ENCODE measurements around the gene DNAH8. TPM values are rescaled to one million over a fixed set of nuclear protein-coding genes. Genes with fewer than 3 reads are reported as not detected.

The DNAH8 gene
- total and polyA plus RNA-seq, 10 donors, result 0.20 to 15.6 (median 5.2) TPM

- Histone ChIP-seq H3K9me3 (no peaks in the 10 kb centered on the region), H3K36me3 (no peaks in the 10 kb centered on the region), H3K4me1 (no peaks in the 10 kb centered on the region), H3K4me3 (no peak overlapping the region), H3K27me3 (replicated peaks in 1 of 7) (no peaks in the 10 kb centered on the region), H3K27ac (no peak overlapping the region)
- TF ChIP-seq POLR2AphosphoS5 (IDR thresholded peaks at IDR 0.05), result no peak
- no peak for TF ChIP-seq POLR2A (IDR thresholded peaks at IDR 0.05)
- TF ChIP-seq CTCF (IDR thresholded peaks at IDR 0.05 in 8 of 11, conservative IDR thresholded peaks at IDR 0.05 in 3 of 11), result no peak
- WGBS, 5 donors, result 75 to 90% (median 82%) methylated on average over 4 of the region's 4 CpGs
- intact Hi-C loops (cut with DNase I; ENCODE audit: low total_unique reads), result no loop called here
- no peak for DNase-seq
Observed at GRCh38 chr6:38943964-38944363, 228.9 kb downstream of the DNAH8 start.

- Histone ChIP-seq H3K4me3 (no peak overlapping the region), H3K36me3 (no peaks in the 10 kb centered on the region), H3K27ac (no peak overlapping the region), H3K4me1 (no peaks in the 10 kb centered on the region), H3K9me3 (no peaks in the 10 kb centered on the region), H3K27me3 (replicated peaks in 1 of 7) (no peaks in the 10 kb centered on the region)
- WGBS, 5 donors, result 79 to 89% (median 82%) methylated on average over 1 of the region's 1 CpG
- intact Hi-C loops (cut with DNase I; ENCODE audit: low total_unique reads), result no loop called here
- no peak for DNase-seq
- no peak for TF ChIP-seq POLR2AphosphoS5 (IDR thresholded peaks at IDR 0.05)
- TF ChIP-seq CTCF (IDR thresholded peaks at IDR 0.05 in 8 of 11, conservative IDR thresholded peaks at IDR 0.05 in 3 of 11), result no peak
- TF ChIP-seq POLR2A (IDR thresholded peaks at IDR 0.05), result no peak
Observed at GRCh38 chr6:38944655-38945279, 229.7 kb downstream of the DNAH8 start.

- H3K27me3 ChIP-seq (replicated peaks in 1 of 7), result peaks cover 0 to 9% (median 0%) of the 10 kb centered on the region in 7 donors
- no peaks in the 10 kb centered on the region for H3K4me1 ChIP-seq
- 88 to 100% (median 94%) methylated on average over 2 of the region's 2 CpGs for WGBS, 5 donors
- H3K27ac ChIP-seq, result no peak overlapping the region
- no peak overlapping the region for H3K4me3 ChIP-seq
- DNase-seq, result no peak
- TF ChIP-seq CTCF (IDR thresholded peaks at IDR 0.05 in 8 of 11, conservative IDR thresholded peaks at IDR 0.05 in 3 of 11) (no peak), POLR2A (IDR thresholded peaks at IDR 0.05) (no peak), POLR2AphosphoS5 (IDR thresholded peaks at IDR 0.05) (no peak)
- peaks cover 0 to 17% (median 11%) of the 10 kb centered on the region in 8 donors for H3K9me3 ChIP-seq
- H3K36me3 ChIP-seq, result no peaks in the 10 kb centered on the region
- intact Hi-C loops (cut with DNase I; ENCODE audit: low total_unique reads), result no loop called here
Observed at GRCh38 chr6:38955861-38956260, 240.8 kb downstream of the DNAH8 start.

GRCh38 chr6:38957426-38957825 lies 242.3 kb downstream of the DNAH8 start:
- H3K4me3 ChIP-seq, result no peak overlapping the region
- no peaks in the 10 kb centered on the region for H3K36me3 ChIP-seq
- H3K27me3 ChIP-seq (replicated peaks in 1 of 7), result peaks cover 0 to 9% (median 0%) of the 10 kb centered on the region in 7 donors
- DNase-seq, result no peak
- no peaks in the 10 kb centered on the region for H3K4me1 ChIP-seq
- intact Hi-C loops (cut with DNase I; ENCODE audit: low total_unique reads), result no loop called here
- TF ChIP-seq POLR2AphosphoS5 (IDR thresholded peaks at IDR 0.05), result no peak
- TF ChIP-seq POLR2A (IDR thresholded peaks at IDR 0.05), result no peak
- TF ChIP-seq CTCF (IDR thresholded peaks at IDR 0.05 in 8 of 11, conservative IDR thresholded peaks at IDR 0.05 in 3 of 11), result no peak
- H3K27ac ChIP-seq, result no peak overlapping the region
- H3K9me3 ChIP-seq, result peaks cover 0 to 17% (median 11%) of the 10 kb centered on the region in 8 donors

All from spleen (tissue), 11 donors.